Suppressor macrophage treated with lipopolysaccharide for 1 hour (primary cell): ENCODE data around the gene NLGN2.

Source experiments
- DNase-seq, 3 donors: peaks; one replicate each; pipeline ENCODE4 v3.0.0-alpha.2; 2020 to 2022

NLGN2 gene

GRCh38 chr17:7466639-7467341, 59.1 kb downstream of the NLGN2 start:
- peak; percentile 68 to 83 (median 76) for DNase-seq

GRCh38 chr17:7467498-7467897, 59.9 kb downstream of the NLGN2 start:
- DNase-seq, result no peak

- DNase-seq, result no peak
Measured at GRCh38 chr17:7468290-7468689, 60.6 kb downstream of the NLGN2 start.

GRCh38 chr17:7468804-7469389, 61.3 kb downstream of the NLGN2 start:
- peak in 1 of 3 donors; percentile 11 for DNase-seq
